GM21367 (cell line): ENCODE data around the gene LRBA.

Experiments used
- ATAC-seq: cut with Tn5 transposase; IDR thresholded peaks from one replicate; pipeline ENCODE4 v1.9.1; 2021; ENCODE audit not compliant: unreplicated experiment

The LRBA gene

GRCh38 chr4:150890246-150890645 is 124.8 kb downstream of the LRBA start:
- ATAC-seq = no peak

GRCh38 chr4:150889306-150889705 is 125.8 kb downstream of the LRBA start:
- no peak for ATAC-seq

GRCh38 chr4:150888625-150889024 is 126.5 kb downstream of the LRBA start:
- no peak for ATAC-seq

- ATAC-seq = no peak
These were observed 126.9 kb downstream of the LRBA start for GRCh38 chr4:150888217-150888616.

- ATAC-seq = no peak
These were observed 128.5 kb downstream of the LRBA start for GRCh38 chr4:150886597-150886996.

DNA sequence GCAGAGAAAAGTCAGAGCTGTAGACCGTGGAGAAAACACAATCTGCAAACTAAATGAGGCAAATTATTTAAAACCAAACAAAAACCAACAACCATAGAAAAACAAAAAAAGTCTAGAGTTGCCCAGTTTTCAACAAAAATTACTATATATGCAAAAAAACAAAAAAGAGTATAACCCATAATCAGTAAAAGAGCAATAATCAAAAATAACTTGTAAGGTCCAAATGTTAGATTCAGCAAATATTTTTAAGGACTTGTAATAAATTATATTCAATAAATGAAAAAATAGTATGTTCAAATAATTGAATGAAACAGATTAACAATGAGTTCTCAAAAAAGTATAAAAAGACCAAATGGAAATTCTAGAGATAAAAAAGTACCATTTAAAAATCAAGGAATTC is 130.5 kb downstream of the LRBA start:
- no peak for ATAC-seq

DNA sequence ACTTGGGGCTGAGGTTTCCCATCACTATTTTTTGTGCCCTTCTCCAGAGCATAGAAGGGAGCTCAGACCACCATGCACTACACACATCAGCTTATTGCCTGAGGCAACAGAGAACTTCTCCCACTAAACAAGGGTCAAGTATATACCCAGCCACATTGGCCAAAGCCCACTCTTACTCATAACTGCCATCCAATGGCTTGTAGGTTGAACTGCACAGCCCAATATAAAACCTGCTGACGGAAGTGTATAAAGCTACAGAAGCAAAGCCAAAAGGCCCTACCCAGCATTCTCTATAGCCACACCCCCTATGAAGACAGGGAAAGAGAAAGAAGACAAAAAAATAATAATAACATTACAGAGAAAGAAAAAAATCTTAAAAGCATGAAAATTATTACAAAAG is 139.7 kb downstream of the LRBA start:
- no peak for ATAC-seq

GRCh38 chr4:150874338-150875226 is 140.5 kb downstream of the LRBA start:
- ATAC-seq = no peak

- peak; percentile 78 for ATAC-seq
These were observed 147.9 kb downstream of the LRBA start for GRCh38 chr4:150867148-150867547.

DNA sequence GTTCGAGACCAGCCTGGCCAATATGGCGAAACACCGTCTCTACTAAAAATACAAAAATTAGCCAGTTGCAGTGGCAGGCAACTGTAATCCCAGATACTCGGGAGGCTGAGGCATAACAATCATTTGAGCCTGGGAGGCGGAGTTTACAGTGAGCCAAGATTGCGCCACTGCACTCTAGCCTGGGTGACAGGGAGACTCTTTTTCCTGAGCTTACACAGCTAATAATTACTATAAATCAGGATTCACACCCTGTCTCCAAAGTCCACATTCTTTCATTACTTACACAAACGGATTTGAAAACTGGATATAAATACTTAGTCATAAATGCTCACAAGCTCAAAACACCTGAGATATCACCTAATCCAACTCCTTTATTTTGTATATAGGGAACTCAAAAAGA is 151.6 kb downstream of the LRBA start:
- no peak for ATAC-seq

- no peak for ATAC-seq
These were observed 152.3 kb downstream of the LRBA start for GRCh38 chr4:150862829-150863228.

- ATAC-seq = no peak
These were observed 155.6 kb downstream of the LRBA start for GRCh38 chr4:150859453-150859852.

DNA sequence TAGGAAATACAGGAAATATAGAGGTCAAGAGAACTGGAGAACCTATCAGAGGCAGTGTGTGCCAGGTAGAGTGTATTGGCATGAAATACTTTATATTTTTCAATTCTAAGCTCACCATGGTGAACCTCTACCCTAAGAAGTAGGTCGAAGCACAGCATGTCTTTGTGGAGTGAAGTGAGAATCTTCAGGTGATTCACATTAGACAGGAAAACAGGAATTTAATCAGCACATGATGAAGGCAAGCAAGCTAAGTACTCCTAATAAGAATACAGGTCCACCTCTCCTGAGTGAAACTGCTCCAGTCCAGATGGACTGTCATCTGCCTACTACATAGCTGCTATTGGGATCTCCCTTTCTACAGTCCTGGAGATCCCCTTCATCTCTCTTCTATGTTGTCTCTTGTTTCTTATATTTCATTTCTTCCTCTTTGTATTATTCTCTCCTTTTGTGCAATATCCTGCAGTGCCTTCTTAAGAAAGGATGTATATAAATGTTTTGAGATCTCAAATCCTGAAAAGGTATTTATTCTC is 159.0 kb downstream of the LRBA start:
- ATAC-seq = no peak

DNA sequence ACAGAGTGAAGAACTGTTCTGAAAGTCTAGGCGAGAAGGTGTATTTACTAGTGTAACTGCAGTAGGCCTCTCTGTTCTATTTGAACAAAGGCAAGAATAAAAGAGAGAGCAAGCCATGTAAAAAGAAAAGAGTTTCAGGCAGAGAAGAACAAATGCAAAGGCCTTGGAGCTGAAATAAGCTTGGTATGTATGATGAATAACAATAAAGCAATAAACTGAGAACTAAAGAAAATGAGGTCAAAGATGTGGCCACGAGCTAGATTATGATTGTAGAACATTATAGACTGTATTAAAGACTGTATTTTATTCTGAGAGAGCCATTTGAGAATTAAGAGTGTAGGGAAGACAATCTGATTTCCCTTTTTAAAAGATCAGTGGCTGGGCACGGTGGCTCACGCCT is 160.5 kb downstream of the LRBA start:
- no peak for ATAC-seq

- no peak for ATAC-seq
These were observed 161.2 kb downstream of the LRBA start for GRCh38 chr4:150853882-150854281.

- ATAC-seq = no peak
These were observed 162.9 kb downstream of the LRBA start for GRCh38 chr4:150852216-150852615.

DNA sequence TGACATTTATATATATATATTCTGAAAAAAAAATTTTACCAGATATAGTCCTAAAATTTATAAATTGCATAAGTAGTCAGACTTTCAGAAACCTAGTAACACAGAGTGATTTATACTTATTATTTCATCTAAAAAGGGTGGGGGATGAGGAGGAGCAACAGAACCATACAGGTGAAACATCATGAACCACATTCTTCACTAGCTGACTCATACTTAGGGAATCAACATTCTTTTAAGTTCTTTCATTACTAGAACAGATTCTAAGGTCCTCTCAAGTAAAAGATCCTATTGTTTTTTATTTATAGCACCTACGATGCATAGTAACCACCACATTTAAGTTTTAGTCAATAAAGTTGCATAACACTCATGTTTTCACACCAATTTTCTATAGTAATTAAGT is 166.1 kb downstream of the LRBA start:
- ATAC-seq = no peak

GRCh38 chr4:150828159-150828558 is 186.9 kb downstream of the LRBA start:
- ATAC-seq = peak; percentile 92

DNA sequence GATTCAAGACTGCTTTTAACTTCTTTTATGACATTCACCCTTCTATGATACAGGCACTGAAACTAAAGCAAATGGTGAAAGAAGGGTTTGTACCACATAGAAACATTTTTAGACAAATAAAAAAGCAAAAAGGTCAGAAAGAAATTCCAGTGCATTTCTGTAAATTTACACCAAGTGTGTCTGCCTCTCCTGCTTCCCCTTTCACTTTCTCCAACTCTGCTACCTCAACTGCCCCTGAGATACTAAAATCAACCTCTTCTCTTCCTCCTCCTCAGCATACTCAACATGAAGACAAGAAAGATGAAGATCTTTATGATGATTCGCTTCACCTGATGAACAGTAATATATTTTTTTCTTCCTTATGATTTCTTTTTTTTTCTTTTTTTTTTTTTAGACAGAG is 187.9 kb downstream of the LRBA start:
- no peak for ATAC-seq

GRCh38 chr4:150826306-150826705 is 188.8 kb downstream of the LRBA start:
- no peak for ATAC-seq

DNA sequence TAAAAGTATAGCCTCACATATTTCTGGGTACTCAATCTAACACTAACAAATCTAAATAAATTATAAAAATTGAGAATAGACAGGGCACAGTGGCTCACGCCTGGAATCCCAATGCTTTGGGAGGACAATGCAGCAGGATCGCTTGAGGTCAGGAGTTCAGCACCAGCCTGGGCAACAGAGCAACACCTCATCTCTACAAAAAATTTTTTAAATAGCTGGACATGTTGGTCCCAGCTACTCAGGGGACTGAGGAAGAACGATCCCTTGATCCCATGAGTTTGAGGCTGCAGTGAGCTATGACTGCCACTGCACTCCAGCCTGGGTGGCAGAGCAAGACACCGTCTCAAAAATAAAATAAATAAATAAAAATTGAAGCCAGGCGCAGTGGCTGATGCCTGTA is 192.7 kb downstream of the LRBA start:
- no peak for ATAC-seq

GRCh38 chr4:150821641-150822040 is 193.4 kb downstream of the LRBA start:
- no peak for ATAC-seq

GRCh38 chr4:150820409-150820808 is 194.7 kb downstream of the LRBA start:
- no peak for ATAC-seq
